SJCRH30 (cell line): Measurements from ENCODE around the gene PFN1. TPM values are rescaled to one million over a fixed set of nuclear protein-coding genes. Genes with fewer than 3 reads are reported as not detected.

Source experiments
- DNase-seq, 2 experiments: peaks; one replicate each; pipeline ENCODE4 v3.0.0-alpha.2; 2015 to 2020
- H3K27ac ChIP-seq: fragments of 250-450 bp; sonication (Bioruptor Pico); 2 replicates; pipeline ENCODE4 v1.5.1; 2020; ENCODE audit warnings: mild to moderate bottlenecking, moderate library complexity
- H3K27me3 ChIP-seq: fragments of 250-450 bp; sonication (Bioruptor Pico); 2 replicates; pipeline ENCODE4 v1.5.1; 2020; ENCODE audit warnings: mild to moderate bottlenecking, moderate library complexity
- H3K36me3 ChIP-seq: fragments of 250-450 bp; sonication (Bioruptor Pico); 2 replicates; pipeline ENCODE4 v1.5.1; 2020; ENCODE audit warnings: mild to moderate bottlenecking, moderate library complexity
- H3K4me1 ChIP-seq: fragments of 250-450 bp; sonication (Bioruptor Pico); 2 replicates; pipeline ENCODE4 v1.5.1; 2020; ENCODE audit warnings: mild to moderate bottlenecking, moderate library complexity
- H3K4me3 ChIP-seq: fragments of 250-450 bp; sonication (Bioruptor Pico); 2 replicates; pipeline ENCODE4 v1.5.1; 2020; ENCODE audit warnings: mild to moderate bottlenecking, moderate library complexity
- H3K9me3 ChIP-seq: fragments of 250-450 bp; sonication (Bioruptor Pico); replicated peaks from 2 replicates; pipeline ENCODE4 v1.5.1; 2020; ENCODE audit warnings: mild to moderate bottlenecking, moderate library complexity
- total RNA-seq: library from RNA; depleted of rRNA; stranded (reverse); fragments of >200 nt; shearing (Covaris generic); gene quantifications from 2 replicates; pipeline ENCODE4 v1.2.3, GENCODE V29; 2014; rRNA removed

PFN1 gene
- total RNA-seq = 1,061 and 1,115 TPM in 2 replicates

GRCh38 chr17:4948166-4948930 is at the start of gene PFN1:
PFN1 (minus strand) TSS chr17:4948530; CDS start chr17:4948394, 136 bp downstream.
- Histone ChIP-seq H3K9me3 (no peaks in the 10 kb centered on the region), H3K27me3 (no peaks in the 10 kb centered on the region), H3K4me3 (peak within 1 kb of the TSS; percentile 96), H3K4me1 (peaks cover 20% of the 10 kb centered on the region), H3K27ac (peak within 1 kb of the TSS; percentile 98), H3K36me3 (peaks cover 40% of the 10 kb centered on the region)
- DNase-seq = peak; percentile 80 to 85

GRCh38 chr17:4997302-4998026 is 49.1 kb upstream of the PFN1 start, which contains the start of the genes INCA1 and KIF1C:
INCA1 (minus strand) TSS chr17:4997522; CDS start chr17:4994437, 3,085 bp downstream.
KIF1C (plus strand) TSS chr17:4997950; CDS start chr17:5000247, 2,297 bp downstream.
- DNase-seq = peak; percentile 87 to 88
- no peaks in the 10 kb centered on the region for H3K4me1 ChIP-seq

GRCh38 chr17:4994081-4994595 is 45.8 kb upstream of the PFN1 start:
- Histone ChIP-seq H3K36me3 (no peaks in the 10 kb centered on the region), H3K27me3 (no peaks in the 10 kb centered on the region), H3K4me3 (no peak overlapping the region), H3K9me3 (no peaks in the 10 kb centered on the region), H3K4me1 (no peaks in the 10 kb centered on the region), H3K27ac (no peak overlapping the region)
- DNase-seq = no peak

More at GRCh38 chr17:4997302-4998026, 49.1 kb upstream of the PFN1 start, which contains the start of the genes INCA1 and KIF1C:
- no peaks in the 10 kb centered on the region for H3K9me3 ChIP-seq
- H3K4me3 ChIP-seq = peak within 1 kb of the TSS; percentile 72
- H3K27ac ChIP-seq = peak within 1 kb of the TSS; percentile 69
- H3K36me3 ChIP-seq = no peaks in the 10 kb centered on the region
- no peaks in the 10 kb centered on the region for H3K27me3 ChIP-seq

- Histone ChIP-seq H3K4me3 (peak overlapping the region; percentile 84), H3K27me3 (no peaks in the 10 kb centered on the region), H3K4me1 (no peaks in the 10 kb centered on the region; the same call in 1 of the 2 replicates), H3K27ac (peak overlapping the region; percentile 21), H3K36me3 (no peaks in the 10 kb centered on the region), H3K9me3 (no peaks in the 10 kb centered on the region)
- peak; percentile 21 to 40 for DNase-seq
Measured at GRCh38 chr17:4987767-4988567, 39.6 kb upstream of the PFN1 start.

GRCh38 chr17:4986951-4987766 is 38.8 kb upstream of the PFN1 start, which contains the start of gene CAMTA2:
CAMTA2 (minus strand) TSS chr17:4987675; CDS start chr17:4986222, 1,453 bp downstream.
- Histone ChIP-seq H3K27me3 (no peaks in the 10 kb centered on the region), H3K9me3 (no peaks in the 10 kb centered on the region), H3K4me1 (no peaks in the 10 kb centered on the region; the same call in 1 of the 2 replicates), H3K36me3 (no peaks in the 10 kb centered on the region), H3K4me3 (peak within 1 kb of the TSS; percentile 84), H3K27ac (peak within 1 kb of the TSS; percentile 21)
- DNase-seq = peak; percentile 81 to 85

- DNase-seq = no peak
- H3K4me1 ChIP-seq = no peaks in the 10 kb centered on the region; the same call in 1 of the 2 replicates
- peak overlapping the region; percentile 84 for H3K4me3 ChIP-seq
- no peaks in the 10 kb centered on the region for H3K27me3 ChIP-seq
- H3K36me3 ChIP-seq = no peaks in the 10 kb centered on the region
- H3K9me3 ChIP-seq = no peaks in the 10 kb centered on the region
- no peak overlapping the region for H3K27ac ChIP-seq
Measured at GRCh38 chr17:4986403-4986802, 38.1 kb upstream of the PFN1 start.

GRCh38 chr17:4982305-4982704 is 34.0 kb upstream of the PFN1 start:
- H3K27ac ChIP-seq = no peak overlapping the region
- no peak overlapping the region for H3K4me3 ChIP-seq
- no peaks in the 10 kb centered on the region for H3K4me1 ChIP-seq
- no peaks in the 10 kb centered on the region for H3K27me3 ChIP-seq
- H3K36me3 ChIP-seq = no peaks in the 10 kb centered on the region
- DNase-seq = no peak
- H3K9me3 ChIP-seq = no peaks in the 10 kb centered on the region

GRCh38 chr17:4980644-4981216 is 32.4 kb upstream of the PFN1 start:
- Histone ChIP-seq H3K4me1 (no peaks in the 10 kb centered on the region), H3K9me3 (no peaks in the 10 kb centered on the region), H3K27me3 (no peaks in the 10 kb centered on the region), H3K27ac (no peak overlapping the region), H3K36me3 (no peaks in the 10 kb centered on the region), H3K4me3 (no peak overlapping the region)
- peak; percentile 34 to 72 for DNase-seq

GRCh38 chr17:4978726-4979125 is 30.4 kb upstream of the PFN1 start:
- Histone ChIP-seq H3K27ac (no peak overlapping the region), H3K36me3 (no peaks in the 10 kb centered on the region), H3K27me3 (no peaks in the 10 kb centered on the region), H3K9me3 (no peaks in the 10 kb centered on the region), H3K4me1 (no peaks in the 10 kb centered on the region), H3K4me3 (no peak overlapping the region)
- no peak for DNase-seq

- no peak overlapping the region for H3K4me3 ChIP-seq
- H3K27me3 ChIP-seq = no peaks in the 10 kb centered on the region
- no peaks in the 10 kb centered on the region for H3K36me3 ChIP-seq
- no peaks in the 10 kb centered on the region for H3K4me1 ChIP-seq
- no peak for DNase-seq
- H3K27ac ChIP-seq = no peak overlapping the region
- H3K9me3 ChIP-seq = no peaks in the 10 kb centered on the region
Measured at GRCh38 chr17:4974115-4974670, 25.9 kb upstream of the PFN1 start.

- H3K4me3 ChIP-seq = no peak overlapping the region
- no peak for DNase-seq
- H3K27me3 ChIP-seq = no peaks in the 10 kb centered on the region
- no peaks in the 10 kb centered on the region for H3K36me3 ChIP-seq
- H3K4me1 ChIP-seq = no peaks in the 10 kb centered on the region
- H3K27ac ChIP-seq = no peak overlapping the region
- no peaks in the 10 kb centered on the region for H3K9me3 ChIP-seq
Measured at GRCh38 chr17:4973256-4974114, 25.2 kb upstream of the PFN1 start.

- no peak for DNase-seq
- no peaks in the 10 kb centered on the region for H3K36me3 ChIP-seq
- no peaks in the 10 kb centered on the region for H3K27me3 ChIP-seq
- H3K9me3 ChIP-seq = no peaks in the 10 kb centered on the region
- no peak overlapping the region for H3K27ac ChIP-seq
- no peaks in the 10 kb centered on the region for H3K4me1 ChIP-seq
- no peak overlapping the region for H3K4me3 ChIP-seq
Measured at GRCh38 chr17:4972752-4973151, 24.4 kb upstream of the PFN1 start.
